22Rv1 (cell line): ENCODE data around the gene TRIM56.
"Not testable (repeated sequence)": the region's sequence is repeated elsewhere in the genome, so short reads cannot be mapped to it uniquely, and the experiment has no call there.

Experiments
- H3K27ac ChIP-seq: fragments of 450-650 bp; 2 replicates; pipeline ENCODE4 v1.5.1; 2017
- CTCF ChIP-seq: fragments of 450-650 bp; IDR thresholded peaks from 2 replicates; pipeline ENCODE4 v1.5.1; 2017; ENCODE audit warnings: mild to moderate bottlenecking
- ZFX ChIP-seq: fragments of 450-650 bp; IDR thresholded peaks from 2 replicates; pipeline ENCODE4 v1.6.1; 2017; ENCODE audit warnings: antibody characterized with exemption, borderline replicate concordance

Gene TRIM56

GRCh38 chr7:101085162-101085964 is at the start of gene TRIM56:
TRIM56 (plus strand) TSS chr7:101085481; CDS start chr7:101087313, 1,832 bp downstream.
- H3K27ac ChIP-seq, result peak within 1 kb of the TSS; percentile 94
- TF ChIP-seq ZFX, result no peak
- no peak for TF ChIP-seq CTCF

- H3K27ac ChIP-seq, result no peak overlapping the region
- no peak for TF ChIP-seq ZFX
- no peak for TF ChIP-seq CTCF
Observed at GRCh38 chr7:101035941-101036340, 49.3 kb upstream of the TRIM56 start.

GRCh38 chr7:101041283-101041682 is 44.0 kb upstream of the TRIM56 start:
- H3K27ac ChIP-seq, result not testable (repeated sequence)

DNA sequence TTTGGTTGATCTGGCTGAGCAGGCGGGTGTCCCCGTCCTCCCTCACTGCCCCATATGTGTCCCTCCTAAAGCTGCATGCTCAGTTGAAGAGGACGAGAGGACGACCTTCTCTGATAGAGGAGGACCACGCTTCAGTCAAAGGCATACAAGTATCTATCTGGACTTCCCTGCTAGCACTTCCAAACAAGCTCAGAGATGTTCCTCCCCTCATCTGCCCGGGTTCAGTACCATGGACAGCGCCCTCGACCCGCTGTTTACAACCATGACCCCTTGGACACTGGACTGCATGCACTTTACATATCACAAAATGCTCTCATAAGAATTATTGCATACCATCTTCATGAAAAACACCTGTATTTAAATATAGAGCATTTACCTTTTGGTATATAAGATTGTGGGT is 26.9 kb upstream of the TRIM56 start:
- no peak overlapping the region for H3K27ac ChIP-seq
- TF ChIP-seq CTCF (no peak), ZFX (no peak)

GRCh38 chr7:101059620-101059942 is 25.7 kb upstream of the TRIM56 start:
- H3K27ac ChIP-seq, result no peak overlapping the region
- peak; percentile 68 for TF ChIP-seq CTCF
- no peak for TF ChIP-seq ZFX

GRCh38 chr7:101060992-101061391 is 24.3 kb upstream of the TRIM56 start:
- TF ChIP-seq ZFX (no peak), CTCF (no peak)
- H3K27ac ChIP-seq, result no peak overlapping the region

- not testable (repeated sequence) for H3K27ac ChIP-seq
Observed at GRCh38 chr7:101064176-101064550, 21.1 kb upstream of the TRIM56 start.

GRCh38 chr7:101065162-101065561 is 20.1 kb upstream of the TRIM56 start:
- not testable (repeated sequence) for H3K27ac ChIP-seq

DNA sequence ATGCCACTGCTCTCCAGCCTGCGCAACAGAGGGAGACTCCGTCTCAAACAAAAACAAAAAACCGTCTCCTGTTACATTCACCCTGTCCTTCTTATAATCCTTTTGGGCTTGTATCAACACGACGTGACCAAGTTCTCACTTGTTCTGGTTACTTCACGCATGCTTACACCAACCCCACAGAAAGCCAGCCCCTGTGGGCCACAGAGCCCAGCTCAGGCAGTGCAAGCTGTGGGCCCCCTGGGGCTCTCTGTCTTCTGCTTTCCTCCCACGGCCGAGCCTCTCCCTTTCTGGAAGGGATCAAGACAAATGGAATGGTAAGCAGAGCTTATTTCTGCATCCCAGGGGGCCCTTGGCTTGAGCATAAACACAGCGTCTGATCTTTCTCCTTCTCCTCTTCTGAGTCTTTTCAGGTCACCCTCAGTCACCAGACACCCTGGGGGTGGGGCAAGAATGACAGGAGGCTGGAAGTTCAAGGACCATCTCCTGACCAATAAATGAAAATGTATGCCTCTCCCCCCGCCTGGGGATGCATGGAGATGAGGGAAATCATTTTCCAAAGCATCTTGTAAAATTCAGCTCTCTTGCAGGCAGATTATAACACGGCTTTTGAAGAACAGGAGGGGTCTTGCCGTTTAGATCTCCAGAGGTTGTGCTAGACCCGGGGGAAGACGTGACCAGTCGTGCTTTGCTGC is 19.0 kb upstream of the TRIM56 start:
- H3K27ac ChIP-seq, result no peak overlapping the region
- TF ChIP-seq CTCF (no peak), ZFX (no peak)
